Kidney (tissue), 14 donors: ENCODE results near the gene ZNF776. TPM values are rescaled to one million over a fixed set of nuclear protein-coding genes. Genes with fewer than 3 reads are reported as not detected.

Experiments used
- DNase-seq, 5 donors: peaks; one replicate each; pipeline ENCODE4 v3.0.0-alpha.2; 2013 to 2020
- FAIRE-seq: peaks from 2 replicates; lab custom pipeline; 2012; peaks lifted over from hg19 to GRCh38; lab: Jason Lieb, UNC
- H3K27ac ChIP-seq, 2 donors: one replicate each; pipeline ENCODE4 v1.7.0; 2013; ENCODE audit warnings: low read depth in 2 of 2, low read length in 2 of 2, inconsistent platforms in 1 of 2
- H3K27me3 ChIP-seq: one replicate; pipeline ENCODE4 v1.7.1; 2013; ENCODE audit warnings: low read length, inconsistent platforms; ENCODE audit not compliant: control insufficient read depth, insufficient read depth
- H3K36me3 ChIP-seq, 3 donors: one replicate each; pipeline versions ENCODE4 v1.7.0 to v1.7.1; 2013; ENCODE audit warnings: low read length in 3 of 3, control low read depth in 1 of 3, inconsistent platforms in 1 of 3; ENCODE audit not compliant: insufficient read depth in 3 of 3, control insufficient read depth in 2 of 3
- H3K4me1 ChIP-seq, 3 donors: one replicate each; pipeline versions ENCODE4 v1.7.0 to v1.7.1; 2013; ENCODE audit warnings: low read length in 3 of 3, inconsistent platforms in 1 of 3, low read depth in 1 of 3; ENCODE audit not compliant: control insufficient read depth in 2 of 3, insufficient read depth in 2 of 3
- H3K4me3 ChIP-seq, 3 donors: one replicate each; pipeline versions ENCODE4 v1.7.0 to v1.8.1; 2013; ENCODE audit warnings: low read length in 3 of 3, control low read depth in 1 of 3, inconsistent platforms in 1 of 3
- H3K9ac ChIP-seq, 3 donors: one replicate each; pipeline versions ENCODE4 v1.7.0 to v1.7.1; 2013; ENCODE audit warnings: low read length in 3 of 3, control low read depth in 1 of 3, inconsistent platforms in 1 of 3
- H3K9me3 ChIP-seq, 3 donors: one replicate each; pipeline versions ENCODE4 v1.7.0 to v1.7.1; 2013; ENCODE audit warnings: low read length in 3 of 3, control low read depth in 1 of 3, inconsistent platforms in 1 of 3; ENCODE audit not compliant: control insufficient read depth in 2 of 3, insufficient read depth in 1 of 3
- CTCF ChIP-seq: IDR thresholded peaks from 3 replicates; pipeline ENCODE4 v1.5.1; 2012; ENCODE audit warnings: mild to moderate bottlenecking, moderate library complexity, borderline replicate concordance; ENCODE audit not compliant: insufficient read depth; ENCODE audit errors: extremely low read depth
- intact Hi-C: fragments of 100-400 bp; cut with DNase I; formaldehyde crosslinking; loops from one replicate; pipeline ENCODE4 v1.11.1; 2022
- polyA plus RNA-seq: library from polyadenylated mRNA; stranded (reverse); fragments of 350-450 nt; fragmentation: Illumina TruSeq; extraction: RNeasy Lipid Tissue Mini Kit (QIAGEN cat#74804); gene quantifications from one replicate; pipeline ENCODE4 v1.2.3, GENCODE V29; 2014; ENCODE audit warnings: low read depth, low replicate concordance; ENCODE audit not compliant: insufficient read depth
- total RNA-seq: library from RNA; stranded (reverse); fragmentation: NEBNext Ultra II Directional; extraction: Animal tissue kit (Norgen Biotek cat#: 25700); gene quantifications from one replicate; pipeline ENCODE4 v1.2.1, GENCODE V29; 2021
- donor health status: control.
- donor health status: control.
- donor health status: control.
- donor health status: control.
- donor health status: control.
- donor health status: DM: yes; HTN: yes; CAD: no.
- donor health status: Normal renal cell carcinoma (clear cell type).

Gene ZNF776
- total and polyA plus RNA-seq, 2 donors from 2014 or later, result 5.6 to 20.5 TPM

- no peak for TF ChIP-seq CTCF
- Histone ChIP-seq H3K36me3 (peaks cover 22 to 31% (median 31%) of the 10 kb centered on the region in 3 donors), H3K4me1 (no peaks in the 10 kb centered on the region), H3K4me3 (no peak overlapping the region), H3K9me3 (peaks cover 0 to 17% (median 13%) of the 10 kb centered on the region in 3 donors), H3K27ac (no peak overlapping the region), H3K27me3 (no peaks in the 10 kb centered on the region), H3K9ac (no peak overlapping the region)
- intact Hi-C loops, result no loop called here
- DNase-seq (no peak), FAIRE-seq (no peak)
Observed at GRCh38 chr19:57778336-57778735, 31.7 kb downstream of the ZNF776 start.

DNA sequence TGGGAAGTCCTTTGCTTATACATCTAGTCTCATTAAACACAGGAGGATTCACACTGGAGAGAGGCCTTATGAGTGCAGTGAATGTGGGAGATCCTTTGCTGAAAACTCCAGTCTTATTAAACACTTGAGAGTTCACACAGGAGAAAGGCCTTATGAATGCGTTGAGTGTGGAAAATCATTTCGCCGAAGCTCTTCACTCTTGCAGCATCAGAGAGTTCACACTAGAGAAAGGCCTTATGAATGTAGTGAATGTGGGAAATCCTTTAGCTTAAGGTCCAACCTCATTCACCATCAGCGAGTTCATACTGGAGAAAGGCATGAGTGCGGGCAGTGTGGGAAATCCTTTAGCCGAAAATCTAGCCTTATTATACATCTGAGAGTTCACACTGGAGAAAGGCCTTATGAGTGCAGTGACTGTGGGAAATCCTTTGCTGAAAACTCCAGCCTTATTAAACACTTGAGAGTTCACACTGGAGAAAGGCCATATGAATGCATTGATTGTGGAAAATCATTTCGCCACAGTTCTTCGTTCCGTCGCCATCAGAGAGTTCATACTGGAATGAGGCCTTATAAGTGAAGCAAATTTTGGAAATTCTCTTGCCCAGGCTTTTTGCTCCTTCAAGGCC is 32.7 kb downstream of the ZNF776 start:
- H3K9ac ChIP-seq, result no peak overlapping the region
- TF ChIP-seq CTCF, result no peak
- no peak overlapping the region for H3K4me3 ChIP-seq
- peaks cover 20 to 31% (median 31%) of the 10 kb centered on the region in 3 donors for H3K36me3 ChIP-seq
- intact Hi-C loops, result no loop called here
- no peaks in the 10 kb centered on the region for H3K4me1 ChIP-seq
- FAIRE-seq, result no peak
- no peak overlapping the region for H3K27ac ChIP-seq
- no peak for DNase-seq
- no peaks in the 10 kb centered on the region for H3K27me3 ChIP-seq
- peaks cover 0 to 17% (median 13%) of the 10 kb centered on the region in 3 donors for H3K9me3 ChIP-seq

DNA sequence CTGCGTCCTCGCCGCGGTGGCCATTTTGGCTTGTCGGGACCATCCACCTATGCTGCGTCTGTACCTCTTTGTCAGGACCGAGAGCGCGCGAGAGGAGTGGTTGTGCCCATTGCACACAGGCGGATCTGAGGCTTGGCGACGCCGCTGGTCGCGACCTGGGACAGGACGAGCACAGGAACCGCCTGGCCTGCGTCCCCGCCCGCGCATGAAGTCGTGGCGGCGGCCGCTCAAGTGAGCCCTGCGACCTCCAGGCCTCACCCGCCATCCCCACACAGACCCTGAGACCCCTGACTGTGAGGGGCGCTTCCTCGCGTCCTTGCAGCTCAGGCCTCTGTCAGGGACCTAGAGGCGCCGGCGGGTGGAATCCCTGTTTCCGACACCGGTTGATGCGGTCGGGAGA is 39.7 kb downstream of the ZNF776 start:
- Histone ChIP-seq H3K27me3 (no peaks in the 10 kb centered on the region), H3K27ac (no peak overlapping the region), H3K4me3 (no peak overlapping the region), H3K4me1 (no peaks in the 10 kb centered on the region), H3K9ac (no peak overlapping the region), H3K9me3 (no peaks in the 10 kb centered on the region), H3K36me3 (peaks cover 2 to 8% (median 4%) of the 10 kb centered on the region in 3 donors)
- intact Hi-C loops, result no loop called here
- DNase-seq (no peak), FAIRE-seq (no peak)
- no peak for TF ChIP-seq CTCF
